Endothelial cell of umbilical vein (primary cell): ENCODE measurements around the gene F2RL3. TPM values are rescaled to one million over a fixed set of nuclear protein-coding genes. Genes with fewer than 3 reads are reported as not detected.
"Not testable (repeated sequence)": the region's sequence is repeated elsewhere in the genome, so short reads cannot be mapped to it uniquely, and the experiment has no call there.

Source experiments
- BruUV-seq: library from RNA; stranded (reverse); fragments of 400-500 nt; replicated peaks from 2 replicates; lab custom pipeline; 2021; lab: Mats Ljungman, UMichigan
- CTCF ChIA-PET: fragments of 300-600, 350-600 bp; sonication (Branson Sonifier 250); formaldehyde crosslinking; loops from one replicate; lab custom pipeline; 2021; ENCODE audit warnings: antibody characterized with exemption, inconsistent platforms; lab: Charles Lee
- POLR2A ChIA-PET: fragments of 300-600, 350-600 bp; sonication (Branson Sonifier 250); formaldehyde crosslinking; loops from one replicate; lab custom pipeline; 2021; ENCODE audit warnings: antibody characterized with exemption, inconsistent platforms; lab: Charles Lee
- DNase-seq: peaks from one replicate; pipeline ENCODE4 v3.0.0-alpha.2; 2011; ENCODE audit warnings: low read depth, low spot score
- FAIRE-seq: peaks from 2 replicates; lab custom pipeline; 2011; peaks lifted over from hg19 to GRCh38; lab: Jason Lieb, UNC
- H2AFZ ChIP-seq: 2 replicates; pipeline ENCODE4 v1.6.0; 2012; ENCODE audit warnings: low read depth, low read length, control low read depth, inconsistent platforms
- H3K27ac ChIP-seq: 2 replicates; pipeline ENCODE4 v1.5.1; 2011; ENCODE audit warnings: low read depth, mild to moderate bottlenecking, control low read depth, low read length, moderate library complexity; ENCODE audit not compliant: insufficient read depth
- H3K27me3 ChIP-seq, 2 experiments: 2 replicates each; pipeline versions ENCODE4 v1.6.0 to v1.6.1; 2011; ENCODE audit warnings: low read length in 2 of 2, mixed read lengths in 1 of 2; ENCODE audit not compliant: control insufficient read depth in 2 of 2, insufficient read depth in 2 of 2
- H3K36me3 ChIP-seq, 2 experiments: 2 replicates in 1 of 2; 3 replicates in 1 of 2; pipeline ENCODE4 v1.5.1; 2011; ENCODE audit warnings: low read length in 2 of 2, mild to moderate bottlenecking in 1 of 2, moderate library complexity in 1 of 2; ENCODE audit not compliant: control insufficient read depth in 2 of 2, insufficient read depth in 2 of 2; ENCODE audit errors: extremely low read depth in 1 of 2
- H3K4me1 ChIP-seq: 3 replicates; pipeline ENCODE4 v1.5.1; 2011; ENCODE audit warnings: mild to moderate bottlenecking, low read length; ENCODE audit not compliant: control insufficient read depth, insufficient read depth; ENCODE audit errors: extremely low read depth
- H3K4me2 ChIP-seq: 2 replicates; pipeline ENCODE4 v1.6.1; 2011; ENCODE audit warnings: low read length, control low read depth, mixed read lengths; ENCODE audit not compliant: insufficient read depth
- H3K4me3 ChIP-seq, 3 experiments: fragments of 200-600 bp in 1 of 3; sonication (generic), shearing (Covaris generic) in 1 of 3; replicated peaks in 1 of 3; 2 replicates each; pipeline ENCODE4 v1.5.1; 2011 to 2016; ENCODE audit warnings: control low read depth in 3 of 3, low read length in 3 of 3, mild to moderate bottlenecking in 2 of 3, inconsistent platforms in 1 of 3, low read depth in 1 of 3, moderate library complexity in 1 of 3; ENCODE audit not compliant: insufficient read depth in 1 of 3
- H3K79me2 ChIP-seq: 2 replicates; pipeline ENCODE4 v1.6.0; 2012; ENCODE audit warnings: low read length, inconsistent platforms; ENCODE audit not compliant: control insufficient read depth, insufficient read depth
- H3K9ac ChIP-seq: replicated peaks from 2 replicates; pipeline ENCODE3; 2011; ENCODE audit warnings: low read length, control low read depth; ENCODE audit not compliant: insufficient read depth; ENCODE audit errors: extremely low read depth
- H3K9me1 ChIP-seq: replicated peaks from 3 replicates; pipeline ENCODE4 v1.6.0; 2011; ENCODE audit warnings: mild to moderate bottlenecking, low read length; ENCODE audit not compliant: control insufficient read depth, insufficient read depth; ENCODE audit errors: extremely low read depth
- H3K9me3 ChIP-seq: replicated peaks from 2 replicates; pipeline ENCODE4 v1.5.1; 2012; ENCODE audit warnings: low read length, inconsistent platforms; ENCODE audit not compliant: control insufficient read depth, insufficient read depth
- H4K20me1 ChIP-seq: replicated peaks from 2 replicates; pipeline ENCODE3; 2011; ENCODE audit warnings: mild to moderate bottlenecking, low read length; ENCODE audit not compliant: control insufficient read depth, insufficient read depth; ENCODE audit errors: extremely low read depth
- CTCF ChIP-seq, 2 donors: IDR thresholded peaks; 1 replicate in 1 of 2; 2 replicates in 1 of 2; pipeline ENCODE4 v1.5.1; 2011; ENCODE audit warnings: low read length in 2 of 2, mild to moderate bottlenecking in 2 of 2, moderate library complexity in 2 of 2, control low read depth in 1 of 2, inconsistent platforms in 1 of 2, low read depth in 1 of 2; ENCODE audit not compliant: insufficient read depth in 1 of 2; ENCODE audit errors: extremely low read depth in 1 of 2
- EZH2 ChIP-seq: IDR thresholded peaks from 2 replicates; pipeline ENCODE4 v1.6.1; 2012; ENCODE audit warnings: borderline replicate concordance, low read depth, mild to moderate bottlenecking, moderate library complexity, low read length, inconsistent platforms; ENCODE audit not compliant: severe bottlenecking
- FOS ChIP-seq: IDR thresholded peaks from 2 replicates; pipeline ENCODE4 v1.6.1; 2011; ENCODE audit warnings: mild to moderate bottlenecking, low read length, moderate library complexity, borderline replicate concordance; ENCODE audit not compliant: insufficient read depth
- JUN ChIP-seq: IDR thresholded peaks from 2 replicates; pipeline ENCODE4 v1.6.1; 2011; ENCODE audit warnings: borderline replicate concordance, low read depth; ENCODE audit not compliant: insufficient read length, insufficient read depth
- MAX ChIP-seq: IDR thresholded peaks from 2 replicates; pipeline ENCODE4 v1.6.1; 2011; ENCODE audit not compliant: insufficient read depth, insufficient read length
- MYC ChIP-seq: IDR thresholded peaks from one replicate; pipeline ENCODE4 v1.6.1; 2011; ENCODE audit warnings: mild to moderate bottlenecking, low read depth, low read length
- POLR2AphosphoS5 ChIP-seq: IDR thresholded peaks from 2 replicates; pipeline ENCODE4 v1.6.1; 2012; ENCODE audit warnings: low read depth, mild to moderate bottlenecking, control low read depth, low read length, moderate library complexity; ENCODE audit not compliant: insufficient read depth
- dilution Hi-C: fragments of 300-500 bp; cut with MboI; formaldehyde crosslinking; loops from one replicate; pipeline ENCODE4 v1.15.0; 2019; ENCODE audit warnings: low sequenced_read_pairs; ENCODE audit not compliant: extremely low pct_ligation_motif_present
- intact Hi-C: fragments of 100-400 bp; cut with micrococcal nuclease; formaldehyde crosslinking; loops from one replicate; pipeline ENCODE4 v1.10.0; 2022
- polyA plus RNA-seq, 4 experiments: library from polyadenylated mRNA; depleted of rRNA in 3 of 4; stranded (reverse) in 3 of 4; unstranded in 1 of 4; fragments of >200 nt; gene quantifications; 2 replicates each; pipeline versions ENCODE4 v1.2.1 to v1.2.3, GENCODE V29; 2011 to 2012; ENCODE audit warnings: missing spikeins in 1 of 4
- total RNA-seq: library from RNA; stranded (reverse); gene quantifications from 2 replicates; pipeline ENCODE4 v1.2.3, GENCODE V29; 2021

Gene F2RL3
- total and polyA plus RNA-seq, 2 donors (not counting 3 experiments of a cell fraction or from before 2014, with no cell fraction given): 1.2 to 1.7 TPM

GRCh38 chr19:16938211-16938610, 49.4 kb downstream of the F2RL3 start:
- H3K9ac ChIP-seq: no peak overlapping the region
- DNase-seq: no peak
- no peaks in the 10 kb centered on the region for H4K20me1 ChIP-seq
- no peak for FAIRE-seq
- no peak overlapping the region for H3K4me3 ChIP-seq
- no peak overlapping the region for H3K4me2 ChIP-seq
- no peaks in the 10 kb centered on the region for H3K36me3 ChIP-seq
- BruUV-seq: no TSS peak
- TF ChIP-seq POLR2AphosphoS5: no peak
- no peak for TF ChIP-seq MYC
- no peak for TF ChIP-seq CTCF (IDR thresholded peaks at IDR 0.05; ENCODE audit: extremely low read depth in 1 of 2, insufficient read depth in 1 of 2, low read depth in 1 of 2, low read length in 2 of 2)
- TF ChIP-seq FOS: no peak
- no peak for TF ChIP-seq EZH2
- TF ChIP-seq JUN: no peak
- TF ChIP-seq MAX: no peak
- ChIA-PET CTCF (no interaction called here), POLR2A (no interaction called here)
- H3K27ac ChIP-seq: no peak overlapping the region
- H2AFZ ChIP-seq: no peak overlapping the region
- dilution Hi-C loops (no loop called here), intact Hi-C loops (no loop called here)
- H3K9me1 ChIP-seq: no peaks in the 10 kb centered on the region
- no peaks in the 10 kb centered on the region for H3K4me1 ChIP-seq
- H3K9me3 ChIP-seq: no peaks in the 10 kb centered on the region
- peaks cover 1 to 2% of the 10 kb centered on the region in 2 experiments for H3K27me3 ChIP-seq
- no peaks in the 10 kb centered on the region for H3K79me2 ChIP-seq

GRCh38 chr19:16940063-16940462, 51.3 kb downstream of the F2RL3 start:
- FAIRE-seq, dilution Hi-C loops: not testable (repeated sequence)

More at GRCh38 chr19:16940063-16940462, 51.3 kb downstream of the F2RL3 start:
- H3K79me2 ChIP-seq, H3K4me3 ChIP-seq, H3K4me2 ChIP-seq, H3K4me1 ChIP-seq, intact Hi-C loops, H3K27me3 ChIP-seq, H3K9ac ChIP-seq, H2AFZ ChIP-seq, H3K36me3 ChIP-seq, H3K9me1 ChIP-seq, H3K9me3 ChIP-seq, H3K27ac ChIP-seq, H4K20me1 ChIP-seq, DNase-seq, BruUV-seq, POLR2A ChIA-PET: not testable (repeated sequence)
- CTCF ChIA-PET: interaction anchor here (0.9 kb wide), 1 partner anchor 161 kb away, joined by 4 read pairs; no protein-coding TSS in a partner anchor
